ENCODE measurements around the gene SMDT1.

SMDT1 gene, protein sequence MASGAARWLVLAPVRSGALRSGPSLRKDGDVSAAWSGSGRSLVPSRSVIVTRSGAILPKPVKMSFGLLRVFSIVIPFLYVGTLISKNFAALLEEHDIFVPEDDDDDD

DNA sequence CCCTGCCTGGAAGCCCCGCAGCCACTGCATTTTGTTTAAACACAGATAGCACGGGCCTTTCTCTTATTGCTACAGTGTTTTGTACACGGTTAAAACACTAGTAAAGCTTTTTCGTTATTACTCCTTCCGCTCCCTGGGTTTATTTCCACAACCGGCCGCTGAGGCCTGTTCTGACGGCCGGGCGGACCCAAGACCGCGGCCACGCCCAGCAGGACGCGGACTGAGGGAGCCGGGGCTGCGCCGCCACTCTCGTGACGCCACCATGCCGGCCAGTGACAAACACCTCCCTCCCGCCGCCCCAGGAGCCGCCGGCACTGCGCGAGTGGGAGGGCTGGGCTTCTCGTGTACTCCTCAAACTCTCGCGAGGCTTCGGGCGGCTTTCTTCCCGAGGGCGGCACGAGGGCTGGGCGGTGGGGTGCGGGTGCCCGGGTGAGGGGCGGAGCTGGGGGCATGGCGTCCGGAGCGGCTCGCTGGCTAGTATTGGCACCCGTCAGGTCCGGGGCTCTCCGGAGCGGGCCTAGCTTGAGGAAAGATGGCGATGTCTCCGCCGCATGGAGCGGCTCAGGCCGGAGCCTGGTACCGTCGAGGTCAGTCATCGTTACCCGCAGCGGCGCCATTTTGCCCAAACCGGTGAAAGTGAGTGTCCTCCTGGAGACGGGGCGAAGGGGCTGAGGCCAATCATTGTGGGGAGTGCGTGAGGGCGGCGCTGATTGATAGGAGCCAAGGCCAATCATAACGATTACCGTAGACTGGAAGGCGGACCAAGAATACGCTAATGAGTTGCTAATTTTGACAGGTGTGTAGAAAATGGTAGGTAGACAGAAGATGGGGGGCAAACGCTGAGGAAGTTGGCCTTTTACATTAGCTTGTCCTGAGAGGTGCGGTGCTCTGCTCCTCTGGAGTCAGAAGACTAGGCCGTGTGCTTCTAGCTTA lies at the start of gene SMDT1:
TSS of gene SMDT1 (plus strand) at position 382 of the 933 bp plus-strand sequence. CDS start at position 451, 69 bp downstream.
- peak; percentile 90 for DNase-seq

DNA sequence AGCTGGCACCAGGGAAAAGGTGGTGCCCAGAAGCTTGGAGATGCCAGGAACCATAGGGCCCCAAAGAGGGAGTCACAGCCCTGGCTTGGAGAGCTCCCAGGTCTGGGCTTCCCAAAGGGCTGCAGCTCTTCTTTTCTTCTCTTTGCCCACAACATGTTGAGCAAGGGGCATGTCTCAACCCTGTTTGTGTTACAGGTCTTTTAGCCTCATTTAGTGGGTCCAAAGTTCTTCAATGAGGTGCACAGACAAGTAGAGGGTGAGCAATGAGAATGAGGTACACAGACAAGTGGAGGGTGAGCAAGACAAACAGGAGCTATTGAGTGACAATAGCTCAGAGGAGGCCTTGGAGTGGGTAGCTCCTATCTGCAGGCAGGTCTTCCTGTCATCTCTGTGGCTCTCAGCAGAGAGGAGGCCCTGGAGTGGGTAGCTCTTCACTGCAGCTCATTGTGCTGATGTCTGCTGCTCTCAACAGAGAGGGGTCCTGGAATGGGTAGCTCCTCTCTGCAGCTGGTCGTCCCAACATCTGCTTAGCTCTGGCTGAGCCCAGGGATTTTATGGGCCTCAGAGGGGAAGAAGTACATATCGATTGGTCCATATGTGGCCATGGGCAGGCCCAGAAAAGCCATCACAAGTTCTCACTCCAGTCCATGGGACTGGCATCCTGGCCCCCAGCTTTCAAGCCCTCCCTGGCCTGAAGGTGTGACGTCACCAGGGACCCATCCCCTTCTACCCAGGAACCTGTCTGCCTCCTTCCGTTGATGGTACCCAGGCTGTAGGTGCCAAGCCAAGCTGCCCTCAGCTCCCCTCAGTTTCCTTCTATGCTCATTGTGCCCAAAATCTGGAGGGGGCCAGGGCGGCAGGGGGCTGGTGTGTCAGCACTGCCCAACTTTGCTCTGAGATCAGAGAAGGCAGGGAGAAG lies 46.0 kb upstream of the SMDT1 start:
- no peak for DNase-seq

DNA sequence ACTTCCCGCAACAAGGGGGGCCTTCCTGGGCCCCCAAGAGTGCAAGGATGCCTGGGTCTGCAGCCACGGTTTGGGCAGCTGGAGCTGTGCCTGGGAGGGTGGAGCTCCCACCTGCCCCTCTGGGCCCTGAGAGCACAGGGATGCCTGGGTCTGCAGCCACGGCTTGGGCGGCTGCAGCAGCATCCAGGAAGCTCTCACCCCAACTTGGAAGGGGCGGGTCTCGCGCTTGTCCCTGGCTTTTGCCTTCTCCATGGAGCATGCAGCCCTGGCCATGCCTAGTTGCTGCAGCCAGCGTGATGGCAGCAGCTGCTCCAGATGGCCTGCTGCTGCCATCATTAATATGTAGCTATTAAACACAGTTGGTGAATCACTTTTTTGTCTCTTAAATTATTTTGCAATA lies 44.2 kb upstream of the SMDT1 start:
- no peak for DNase-seq

DNA sequence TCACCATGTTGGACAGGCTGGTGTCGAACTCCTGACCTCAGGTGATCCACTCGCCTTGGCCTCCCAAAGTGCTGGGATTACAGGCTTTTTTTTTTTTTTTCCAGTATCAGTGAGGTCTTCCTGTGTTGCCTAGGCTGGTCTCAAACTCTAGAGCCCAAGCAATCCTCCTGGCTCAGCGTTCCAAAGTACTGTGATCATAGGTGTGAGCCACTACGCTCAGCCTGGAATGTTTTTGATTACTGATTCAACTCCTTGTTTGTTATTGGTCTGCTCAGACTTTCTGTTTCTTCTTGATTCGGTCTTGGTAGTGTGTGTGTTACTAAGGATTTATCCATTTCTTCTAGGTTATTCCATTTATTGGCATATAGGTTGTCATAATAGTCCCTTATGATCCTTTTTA lies 40.2 kb upstream of the SMDT1 start:
- DNase-seq = no peak

DNA sequence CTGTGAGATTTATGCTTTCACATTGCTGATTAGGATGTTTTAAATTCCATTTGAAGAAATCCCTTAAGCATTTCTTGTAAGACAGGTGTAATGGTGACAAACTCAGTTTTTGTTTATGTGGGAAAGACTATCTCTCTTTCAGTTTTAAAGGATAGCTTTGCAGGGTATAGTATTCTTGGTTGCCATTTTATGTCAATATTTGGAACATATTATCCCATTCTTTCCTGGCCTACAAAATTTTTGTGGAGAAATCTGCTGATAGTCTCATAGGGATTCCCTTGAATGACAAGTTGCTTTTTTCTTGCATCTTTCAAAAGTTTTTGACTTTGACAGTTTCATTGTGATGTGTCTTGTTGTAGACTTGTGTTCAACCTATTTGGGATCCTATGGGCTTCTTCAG lies 37.7 kb upstream of the SMDT1 start:
- no peak for DNase-seq

DNA sequence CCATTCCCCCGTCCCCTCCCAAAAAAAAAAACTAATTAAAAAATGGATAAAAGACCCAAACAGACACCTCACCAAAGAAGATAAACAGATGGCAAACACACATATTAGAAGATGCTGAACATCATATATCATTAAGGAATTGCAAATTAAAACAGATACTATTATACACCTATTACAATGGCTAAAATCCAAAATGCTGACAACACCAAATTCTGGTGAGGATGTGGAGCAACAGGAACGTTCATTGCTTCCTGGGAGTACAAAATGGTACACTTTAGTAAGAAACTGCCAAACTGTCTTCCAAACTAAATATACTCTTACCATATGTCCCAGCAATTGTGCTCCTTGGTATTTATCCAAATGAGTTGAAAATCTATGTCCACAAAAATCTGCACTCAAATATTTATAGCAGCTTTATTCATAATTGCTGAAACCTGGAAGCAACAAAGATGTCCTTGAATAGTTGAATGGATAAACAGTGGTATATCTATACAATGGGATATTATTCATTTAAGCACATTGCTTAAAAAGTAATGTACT lies 28.8 kb upstream of the SMDT1 start:
- no peak for DNase-seq

DNA sequence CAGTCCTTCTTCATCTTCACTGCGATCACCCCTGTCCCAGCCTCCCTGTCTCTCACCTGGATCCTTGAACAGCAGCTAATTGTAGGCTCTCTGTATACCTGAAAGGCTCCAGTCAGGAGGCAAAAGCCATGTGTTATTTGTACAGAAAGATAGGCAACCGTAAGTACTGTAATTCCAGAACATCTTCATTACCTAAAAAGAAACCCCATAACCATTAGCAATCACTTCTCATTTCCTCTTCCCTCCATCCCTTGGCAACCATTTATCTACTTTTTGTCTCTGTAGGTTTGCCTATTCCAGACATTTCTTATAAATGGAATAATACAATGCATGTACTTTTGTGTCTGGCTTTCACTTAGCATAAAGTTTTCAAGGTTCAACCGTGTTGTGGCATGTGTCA lies 26.7 kb upstream of the SMDT1 start:
- no peak for DNase-seq

DNA sequence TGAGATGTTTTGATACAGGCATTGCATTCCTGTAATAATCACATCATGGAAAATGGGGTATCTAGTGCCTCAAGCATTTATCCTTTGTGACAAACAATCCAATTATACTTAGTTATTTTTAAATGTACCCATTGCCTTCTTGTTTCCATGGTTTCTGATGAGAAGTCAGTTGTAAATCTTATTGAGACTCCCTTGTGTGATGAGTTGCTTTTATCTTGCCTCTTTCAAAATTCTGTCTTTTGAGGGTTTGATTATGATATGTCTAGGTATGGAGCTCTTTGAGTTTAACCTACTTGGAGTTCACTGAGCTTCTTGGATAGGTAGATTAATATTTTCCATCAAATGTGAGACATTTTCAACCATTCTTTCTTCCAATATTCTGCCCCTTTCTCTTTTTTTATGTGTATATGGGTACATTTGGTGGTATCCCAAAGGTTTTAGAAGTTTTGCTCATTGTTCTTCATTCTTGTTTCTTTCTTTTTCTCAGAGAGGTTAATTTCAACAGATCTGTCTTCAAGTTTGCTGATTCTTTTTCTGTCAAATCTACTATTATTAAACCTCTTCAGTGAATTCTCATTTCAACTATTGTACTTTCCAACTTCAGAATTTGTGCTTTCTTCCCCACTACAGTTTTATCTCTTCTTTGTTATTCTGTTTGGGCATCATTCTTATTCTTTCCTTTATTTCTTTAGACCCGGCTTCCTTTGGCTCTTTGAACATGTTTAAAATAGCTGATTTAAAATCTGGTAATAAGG lies 22.6 kb upstream of the SMDT1 start:
- DNase-seq = no peak

DNA sequence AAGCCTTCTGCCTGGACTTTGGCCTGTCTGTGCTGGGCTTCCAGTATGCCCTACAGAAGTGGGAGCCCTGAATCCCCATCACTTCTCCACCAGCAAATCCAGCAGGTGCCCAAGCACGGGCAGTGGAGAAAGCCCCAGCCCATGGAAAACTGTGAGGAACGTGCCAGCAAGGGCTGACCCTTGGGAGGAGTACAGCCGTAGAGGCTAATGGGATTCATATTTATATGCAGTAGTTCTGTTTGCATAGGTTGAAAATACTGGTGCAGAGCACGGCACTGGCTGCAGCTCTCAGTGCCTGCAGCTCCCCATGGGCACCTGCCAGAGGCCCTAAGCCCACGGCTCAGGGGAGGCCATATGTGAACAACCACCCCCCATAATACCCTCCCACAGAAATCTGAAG lies 19.0 kb upstream of the SMDT1 start:
- DNase-seq = no peak

DNA sequence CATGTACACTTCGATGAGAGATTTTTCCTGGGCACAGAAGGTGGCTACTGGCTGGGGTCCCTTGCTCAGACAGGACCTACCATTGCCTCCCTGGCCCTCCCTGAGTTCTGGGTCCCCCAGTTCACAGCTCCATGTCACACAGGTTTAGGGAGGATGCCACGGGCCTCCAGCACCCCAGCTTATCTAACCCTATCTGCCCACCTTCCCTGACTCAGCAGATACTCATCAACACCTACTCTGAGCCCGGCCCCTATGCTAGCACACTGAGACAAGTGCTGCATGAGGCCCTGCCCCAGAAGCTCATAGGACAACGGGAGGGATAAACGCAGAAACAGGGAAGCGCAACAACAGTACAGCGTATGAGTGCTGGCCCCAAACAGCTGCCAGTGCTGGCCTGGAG lies 18.5 kb upstream of the SMDT1 start:
- no peak for DNase-seq

DNA sequence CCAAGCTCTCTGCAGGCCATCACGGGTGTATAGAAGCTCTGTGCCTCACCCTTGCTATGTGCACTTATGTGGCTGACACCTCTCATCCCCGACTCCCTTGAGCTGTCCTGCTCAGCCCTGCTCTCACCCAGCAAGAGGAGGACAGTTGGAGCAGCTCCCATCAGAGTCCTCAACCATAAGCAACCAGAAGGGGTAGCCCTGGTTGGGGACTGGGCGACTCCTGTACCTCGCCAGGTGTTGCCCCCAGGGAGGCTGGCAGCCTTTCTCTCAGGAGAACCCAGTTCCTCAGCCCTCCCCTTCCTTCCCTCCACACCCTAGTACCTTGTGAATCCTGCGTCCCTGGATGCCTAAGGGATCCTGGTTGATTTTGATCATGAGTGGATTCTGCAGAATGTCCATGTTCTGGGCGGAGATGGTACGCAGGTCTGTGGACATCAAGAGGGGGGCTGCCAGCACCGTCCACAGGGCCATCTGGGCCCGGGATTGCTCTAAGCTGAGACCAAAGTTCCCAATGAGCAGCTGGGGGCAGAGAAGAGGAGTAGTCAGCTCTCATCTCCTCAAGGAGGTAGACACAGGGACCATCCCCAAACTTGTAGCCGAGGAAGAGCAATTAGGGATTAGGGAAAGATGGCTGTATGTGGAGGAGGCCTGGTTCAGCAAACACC lies 16.9 kb upstream of the SMDT1 start:
- DNase-seq = no peak

DNA sequence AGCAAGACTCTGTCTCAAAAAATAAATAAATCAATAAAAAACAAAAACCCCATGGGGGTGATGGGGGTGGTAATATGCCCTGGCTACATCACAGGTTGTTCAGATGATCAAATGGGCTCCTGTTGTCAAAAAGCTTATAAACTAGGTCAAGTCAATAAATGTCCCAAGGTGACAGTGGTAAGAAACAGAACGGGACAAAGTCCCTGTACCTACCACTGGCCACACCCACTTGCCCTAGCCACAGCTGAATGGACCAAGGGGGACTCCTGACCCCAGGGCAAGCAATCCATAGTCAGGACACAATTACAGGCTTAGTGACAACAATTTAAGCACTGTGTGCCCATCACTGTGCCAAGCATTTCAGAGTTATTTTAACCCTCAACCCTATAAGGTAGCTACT lies 14.9 kb upstream of the SMDT1 start:
- no peak for DNase-seq

DNA sequence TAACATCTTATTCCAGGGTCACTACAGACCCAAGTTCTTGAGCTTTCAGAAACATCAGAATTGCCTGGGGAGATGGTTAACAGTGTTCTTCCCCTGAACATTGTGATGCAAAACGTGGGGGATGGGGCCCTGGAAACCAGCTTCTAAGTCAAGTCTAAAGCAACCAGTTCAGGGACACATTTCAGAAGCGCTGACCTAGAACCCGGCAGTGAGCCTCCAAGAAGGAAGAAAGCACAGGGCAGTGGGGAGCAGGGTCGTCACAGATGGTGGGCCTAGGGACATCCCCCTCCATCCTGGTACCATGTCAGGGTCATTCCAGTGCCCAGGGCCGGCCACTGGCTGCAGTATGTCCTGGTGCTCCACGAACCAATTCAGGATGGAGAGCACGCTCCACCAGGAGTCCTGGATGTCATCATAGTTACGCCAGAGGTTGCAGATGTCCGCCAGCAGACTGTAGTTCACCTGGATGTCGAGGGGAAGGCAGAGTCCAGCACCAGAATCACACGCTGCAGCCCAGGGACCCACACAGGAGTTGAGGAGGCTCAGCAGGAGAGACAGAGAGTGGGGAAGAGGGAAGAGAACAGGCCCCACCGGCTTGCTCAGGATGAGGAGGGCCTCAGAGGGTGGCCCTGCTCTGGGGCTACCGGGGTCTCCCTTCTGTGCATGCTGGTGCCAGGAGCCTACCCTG lies 13.9 kb upstream of the SMDT1 start:
- no peak for DNase-seq

DNA sequence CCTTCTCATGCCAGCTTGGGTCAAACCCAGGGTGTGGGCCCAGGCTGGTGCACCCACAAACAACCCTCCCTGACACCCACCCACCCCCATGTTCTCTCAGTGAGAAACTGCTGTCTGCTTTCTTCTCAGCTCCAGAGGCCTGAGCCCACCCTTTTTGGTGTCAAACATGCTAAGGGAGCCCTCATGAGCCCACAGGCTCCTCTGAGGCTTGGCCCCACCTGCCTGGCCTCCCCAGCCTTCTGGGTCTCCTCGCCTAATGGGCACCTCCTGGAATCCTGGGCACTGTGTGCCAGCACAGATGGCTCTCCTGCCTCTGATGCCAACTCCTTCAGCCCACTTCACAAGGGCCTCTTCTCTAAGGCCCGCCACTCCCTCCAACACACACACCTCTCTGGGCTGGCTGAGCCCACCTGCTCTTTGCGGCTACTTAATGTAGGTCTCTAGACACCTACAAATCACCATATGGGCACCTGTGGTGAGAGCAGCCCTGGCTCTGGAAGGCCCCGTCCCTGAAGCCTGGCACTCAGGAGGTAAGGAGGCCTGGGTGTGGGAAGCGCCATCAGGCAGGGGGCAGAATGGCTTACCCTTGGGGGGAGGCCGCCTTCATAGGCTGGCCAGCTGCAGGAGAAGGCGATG lies 13.3 kb upstream of the SMDT1 start:
- DNase-seq = no peak

DNA sequence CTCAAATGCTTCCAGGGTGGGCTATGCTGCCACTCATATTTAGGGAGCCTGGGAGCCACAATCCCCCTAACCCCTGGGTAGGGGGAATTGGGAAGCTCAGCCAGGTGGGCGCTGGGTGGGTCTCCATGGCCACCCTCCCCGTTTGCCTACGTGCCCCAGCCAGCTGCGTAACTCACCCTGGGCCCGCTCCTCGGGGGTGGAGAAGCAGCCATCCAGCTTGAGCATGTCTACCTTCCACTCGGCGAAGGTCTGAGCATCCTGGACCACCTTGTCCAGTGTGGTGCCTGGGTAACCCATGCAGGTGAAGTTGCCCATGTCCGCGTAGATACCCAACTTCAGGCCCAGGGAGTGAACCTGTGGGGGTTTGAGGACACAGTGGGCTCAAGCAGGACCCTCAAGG lies 12.6 kb upstream of the SMDT1 start:
- DNase-seq = no peak

DNA sequence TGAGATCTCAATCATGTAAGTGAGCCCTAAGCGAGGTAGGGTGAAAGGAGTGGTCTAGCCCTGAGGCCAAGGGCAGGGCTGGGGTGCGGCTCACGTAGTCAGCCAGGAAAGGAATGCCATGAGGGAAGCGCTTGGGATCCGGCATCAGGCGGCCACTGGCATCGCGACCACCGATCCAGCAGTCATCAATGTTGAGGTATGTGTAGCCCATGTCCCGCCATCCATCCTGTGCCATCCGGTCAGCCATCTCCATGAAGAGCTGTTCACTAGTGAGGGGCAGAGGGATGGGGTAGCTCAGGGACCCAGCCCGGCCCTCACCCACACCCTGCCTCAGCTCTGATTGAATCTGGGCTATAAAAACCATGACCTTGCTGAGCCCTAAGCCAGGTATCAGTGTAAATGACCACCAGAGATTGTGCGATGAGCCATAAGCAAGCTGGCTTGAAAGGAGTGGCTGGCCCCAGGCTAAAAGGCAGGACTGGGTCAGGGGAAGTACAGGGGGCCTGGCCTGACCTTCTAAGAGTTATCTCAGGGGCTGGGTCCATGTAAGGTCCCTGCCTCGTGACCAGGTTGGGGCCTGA lies 11.7 kb upstream of the SMDT1 start:
- DNase-seq = no peak

DNA sequence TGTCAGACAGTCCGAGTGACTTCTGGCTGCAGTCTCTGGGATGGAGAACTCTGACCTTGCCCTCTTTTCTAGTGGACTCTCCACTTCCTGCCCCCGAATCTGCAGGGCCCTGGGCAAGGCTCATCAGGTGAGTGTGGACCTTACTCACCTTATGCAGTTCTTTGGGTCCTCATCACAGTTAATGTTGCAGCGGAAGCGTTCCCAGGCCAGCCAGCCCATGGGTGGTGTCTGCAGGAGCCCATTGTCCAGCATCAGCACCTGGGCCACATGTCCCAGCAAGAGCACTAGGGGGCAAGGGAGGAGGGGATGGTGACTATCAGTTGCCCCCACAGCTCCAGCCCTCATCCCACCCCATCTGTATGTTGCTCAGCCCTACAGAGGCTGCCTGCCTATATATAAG lies 11.2 kb upstream of the SMDT1 start:
- no peak for DNase-seq

DNA sequence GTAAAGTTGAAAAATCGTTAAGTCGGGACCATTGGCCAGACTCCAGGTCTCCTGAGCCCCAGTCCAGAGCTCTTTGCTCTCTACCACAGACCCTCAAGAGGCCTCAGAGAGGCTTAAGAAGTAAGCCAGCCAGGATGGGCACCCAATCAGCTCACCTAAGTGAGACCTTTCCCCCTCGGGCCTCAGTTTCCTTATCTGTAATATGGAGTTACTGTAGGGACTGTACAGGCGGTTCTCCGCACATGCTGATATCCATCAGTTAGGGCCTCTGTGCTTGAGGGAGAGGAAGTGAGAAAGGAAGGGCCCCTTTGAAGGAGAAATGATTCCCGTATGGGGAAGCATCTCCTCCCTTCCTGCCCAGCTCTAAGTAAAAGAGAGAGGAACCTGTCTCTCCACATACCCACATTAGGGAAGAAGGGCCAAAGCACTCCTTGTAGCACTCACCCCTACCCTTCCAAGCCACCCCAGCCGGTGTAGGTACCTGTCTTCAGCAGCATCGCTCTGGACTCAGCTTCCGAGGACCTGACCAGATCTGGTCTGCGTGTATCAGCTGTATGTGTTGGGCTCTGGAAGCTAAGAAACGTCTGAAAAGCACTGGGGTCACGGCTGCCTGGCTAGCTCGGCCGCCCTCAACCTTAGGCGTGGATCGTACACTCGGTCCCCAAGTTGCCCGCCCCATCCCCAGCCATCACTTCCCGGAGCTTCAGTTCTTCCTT lies 9.5 kb upstream of the SMDT1 start:
- DNase-seq = no peak

DNA sequence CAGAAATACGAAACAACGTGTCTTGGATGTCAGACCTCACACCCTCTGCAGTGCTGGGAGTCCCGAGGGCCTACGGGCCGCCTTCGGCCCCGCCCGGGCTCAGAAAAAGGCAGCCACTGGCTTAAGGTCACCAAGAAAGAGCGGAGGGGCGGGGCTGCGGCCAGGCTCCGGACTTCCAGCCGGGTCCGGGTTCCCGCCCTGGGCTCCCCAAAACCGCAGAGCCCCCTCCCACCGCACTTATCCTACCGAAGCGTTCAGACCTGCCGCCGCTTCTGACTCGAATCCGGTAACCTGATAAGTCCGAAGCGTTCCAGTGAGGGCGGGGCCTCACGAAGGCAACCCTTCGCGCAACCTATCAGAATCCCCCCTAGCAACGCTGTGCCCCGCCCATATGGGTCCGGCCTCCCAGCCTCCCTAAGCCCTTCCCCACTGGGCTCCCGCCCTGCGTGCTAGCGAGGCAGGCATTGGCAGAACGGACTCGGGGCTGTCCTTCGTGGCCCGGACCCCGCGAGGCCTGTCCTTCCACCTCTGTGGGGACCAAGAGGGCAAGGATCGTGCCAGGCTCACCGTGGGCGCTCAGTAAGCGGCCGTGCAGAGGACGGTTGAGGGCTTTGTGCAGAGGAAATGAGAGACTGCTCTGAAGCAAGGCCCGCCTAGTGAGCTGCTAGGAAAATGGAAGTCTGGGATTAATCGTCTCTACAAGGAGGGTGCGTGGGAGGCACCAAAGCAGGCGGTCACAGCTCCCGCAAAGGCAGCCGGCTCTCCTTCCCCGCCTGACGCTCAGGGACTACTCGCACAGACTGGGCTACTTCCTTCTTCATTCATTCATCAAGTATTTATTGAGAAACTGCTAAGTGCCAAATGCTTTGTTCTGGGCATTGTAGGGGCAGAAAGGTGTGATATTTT lies 8.7 kb upstream of the SMDT1 start, which contains the start of gene NAGA:
TSS of gene NAGA (minus strand) at position 296 of the 906 bp plus-strand sequence. CDS start 515 bp downstream, outside the sequence.
- peak; percentile 88 for DNase-seq

All from NCI-H2107 (cell line).